ENCODE results near the gene IGSF9. TPM values are rescaled to one million over a fixed set of nuclear protein-coding genes. Genes with fewer than 3 reads are reported as not detected.

IGSF9 gene
- total and polyA plus RNA-seq, 2 of the 13 experiments (the other 11 are each of a cell fraction or from before 2014, with no cell fraction given), result 0.03 TPM; not detected in 1

DNA sequence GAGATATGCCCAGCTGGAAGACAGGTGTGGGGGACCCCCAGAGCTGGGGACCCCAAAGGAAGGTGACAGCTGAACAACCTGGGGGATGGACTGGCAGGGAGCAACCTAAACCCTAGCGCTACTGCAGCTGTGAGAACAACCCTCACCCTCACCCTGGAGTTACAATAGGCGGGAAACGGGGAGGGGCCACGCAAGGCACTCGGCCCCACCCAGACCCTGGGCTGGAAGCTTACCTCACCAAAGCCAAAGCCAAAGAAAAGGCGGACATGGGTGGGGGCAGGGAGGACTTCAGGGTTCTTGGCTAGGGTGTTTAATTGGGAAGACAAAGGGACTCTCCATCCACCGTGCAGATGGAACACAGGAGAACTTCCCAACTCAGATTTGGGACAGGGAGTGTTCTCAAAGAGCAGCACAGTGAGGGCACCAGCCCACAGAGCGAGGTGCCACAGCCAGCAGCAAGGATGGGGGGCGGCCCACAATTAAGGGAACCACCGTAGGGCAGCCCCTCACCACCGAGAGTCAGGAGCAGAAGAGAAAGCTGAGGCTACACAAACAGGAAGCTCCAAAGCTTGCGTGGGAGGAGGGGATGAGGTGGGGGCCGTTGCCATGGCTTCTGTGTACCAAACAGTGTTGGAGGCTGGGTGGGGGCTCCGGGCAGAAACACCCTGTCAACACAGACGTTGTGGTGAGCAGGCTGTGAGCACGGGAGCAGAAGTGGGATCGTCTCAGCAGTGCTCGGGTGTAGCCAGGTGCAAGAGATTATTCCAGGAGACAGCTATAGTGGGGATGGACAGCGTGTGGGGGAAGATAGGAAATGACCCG, 22.0 kb downstream of the IGSF9 start (continued):
- no peak for TF ChIP-seq ZSCAN21 (CRISPR knock-in tag; IDR thresholded peaks at IDR 0.05; ENCODE audit: borderline replicate concordance)
- TF ChIP-seq CHD4 (IDR thresholded peaks at IDR 0.05; ENCODE audit: borderline replicate concordance, low read length), result no peak
- TF ChIP-seq ZNF547 (CRISPR knock-in tag; IDR thresholded peaks at IDR 0.05), result no peak
- TF ChIP-seq, protein P1, sequence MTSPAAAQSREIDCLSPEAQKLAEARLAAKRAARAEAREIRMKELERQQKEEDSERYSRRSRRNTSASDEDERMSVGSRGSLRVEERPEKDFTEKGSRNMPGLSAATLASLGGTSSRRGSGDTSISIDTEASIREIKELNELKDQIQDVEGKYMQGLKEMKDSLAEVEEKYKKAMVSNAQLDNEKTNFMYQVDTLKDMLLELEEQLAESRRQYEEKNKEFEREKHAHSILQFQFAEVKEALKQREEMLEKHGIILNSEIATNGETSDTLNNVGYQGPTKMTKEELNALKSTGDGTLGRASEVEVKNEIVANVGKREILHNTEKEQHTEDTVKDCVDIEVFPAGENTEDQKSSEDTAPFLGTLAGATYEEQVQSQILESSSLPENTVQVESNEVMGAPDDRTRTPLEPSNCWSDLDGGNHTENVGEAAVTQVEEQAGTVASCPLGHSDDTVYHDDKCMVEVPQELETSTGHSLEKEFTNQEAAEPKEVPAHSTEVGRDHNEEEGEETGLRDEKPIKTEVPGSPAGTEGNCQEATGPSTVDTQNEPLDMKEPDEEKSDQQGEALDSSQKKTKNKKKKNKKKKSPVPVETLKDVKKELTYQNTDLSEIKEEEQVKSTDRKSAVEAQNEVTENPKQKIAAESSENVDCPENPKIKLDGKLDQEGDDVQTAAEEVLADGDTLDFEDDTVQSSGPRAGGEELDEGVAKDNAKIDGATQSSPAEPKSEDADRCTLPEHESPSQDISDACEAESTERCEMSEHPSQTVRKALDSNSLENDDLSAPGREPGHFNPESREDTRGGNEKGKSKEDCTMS (CRISPR knock-in tag; conservative IDR thresholded peaks at IDR 0.05), result no peak
- TF ChIP-seq ATF7 (IDR thresholded peaks at IDR 0.05), result no peak
- no peak for TF ChIP-seq ATF7 (CRISPR knock-in tag; IDR thresholded peaks at IDR 0.05)
- TF ChIP-seq ZBTB33 (CRISPR knock-in tag; IDR thresholded peaks at IDR 0.05), result peak; percentile 40; the same call in 1 of the 2 replicates
- TF ChIP-seq ZNF343 (CRISPR knock-in tag; IDR thresholded peaks at IDR 0.05), result no peak
- TF ChIP-seq ZNF672 (CRISPR knock-in tag; IDR thresholded peaks at IDR 0.05), result no peak
- TF ChIP-seq FOXJ3 (CRISPR knock-in tag; IDR thresholded peaks at IDR 0.05; ENCODE audit: borderline replicate concordance), result no peak
- TF ChIP-seq RFX3 (CRISPR knock-in tag; IDR thresholded peaks at IDR 0.05), result peak; percentile 82
- no peak for TF ChIP-seq ELF4 (CRISPR knock-in tag; IDR thresholded peaks at IDR 0.05; ENCODE audit: borderline replicate concordance)
- no peak for TF ChIP-seq NCOA1 (CRISPR knock-in tag; IDR thresholded peaks at IDR 0.05)
- TF ChIP-seq ZBTB3 (CRISPR knock-in tag; IDR thresholded peaks at IDR 0.05; ENCODE audit: borderline replicate concordance, low read depth), result no peak
- TF ChIP-seq NFE2L1 (CRISPR knock-in tag; IDR thresholded peaks at IDR 0.05; ENCODE audit: borderline replicate concordance), result no peak
- TF ChIP-seq, protein P2, sequence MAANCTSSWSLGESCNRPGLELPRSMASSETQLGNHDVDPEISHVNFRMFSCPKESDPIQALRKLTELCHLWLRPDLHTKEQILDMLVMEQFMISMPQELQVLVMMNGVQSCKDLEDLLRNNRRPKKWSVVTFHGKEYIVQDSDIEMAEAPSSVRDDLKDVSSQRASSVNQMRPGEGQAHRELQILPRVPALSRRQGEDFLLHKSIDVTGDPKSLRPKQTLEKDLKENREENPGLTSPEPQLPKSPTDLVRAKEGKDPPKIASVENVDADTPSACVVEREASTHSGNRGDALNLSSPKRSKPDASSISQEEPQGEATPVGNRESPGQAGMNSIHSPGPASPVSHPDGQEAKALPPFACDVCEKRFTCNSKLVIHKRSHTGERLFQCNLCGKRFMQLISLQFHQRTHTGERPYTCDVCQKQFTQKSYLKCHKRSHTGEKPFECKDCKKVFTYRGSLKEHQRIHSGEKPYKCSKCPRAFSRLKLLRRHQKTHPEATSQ (CRISPR knock-in tag; IDR thresholded peaks at IDR 0.05; ENCODE audit: borderline replicate concordance), result no peak
- TF ChIP-seq FOXA3 (CRISPR knock-in tag; IDR thresholded peaks at IDR 0.05), result peak; percentile 57
- TF ChIP-seq, protein P3, sequence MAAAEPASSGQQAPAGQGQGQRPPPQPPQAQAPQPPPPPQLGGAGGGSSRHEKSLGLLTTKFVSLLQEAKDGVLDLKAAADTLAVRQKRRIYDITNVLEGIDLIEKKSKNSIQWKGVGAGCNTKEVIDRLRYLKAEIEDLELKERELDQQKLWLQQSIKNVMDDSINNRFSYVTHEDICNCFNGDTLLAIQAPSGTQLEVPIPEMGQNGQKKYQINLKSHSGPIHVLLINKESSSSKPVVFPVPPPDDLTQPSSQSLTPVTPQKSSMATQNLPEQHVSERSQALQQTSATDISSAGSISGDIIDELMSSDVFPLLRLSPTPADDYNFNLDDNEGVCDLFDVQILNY (CRISPR knock-in tag; conservative IDR thresholded peaks at IDR 0.05), result no peak
- no peak for TF ChIP-seq NR2F6 (IDR thresholded peaks at IDR 0.05)
- 0 out of 2 replicates have a peak, but pooled peaks have one; percentile 13 for TF ChIP-seq NR2F6 (CRISPR knock-in tag; IDR thresholded peaks at IDR 0.05)
- no peak for TF ChIP-seq ZMYM2 (CRISPR knock-in tag; IDR thresholded peaks at IDR 0.05)
- no peak for TF ChIP-seq ZNF367 (CRISPR knock-in tag; IDR thresholded peaks at IDR 0.05; ENCODE audit: borderline replicate concordance)
